Neural crest cell (in vitro differentiated cells): ENCODE results near the gene ZNF808. TPM values are rescaled to one million over a fixed set of nuclear protein-coding genes. Genes with fewer than 3 reads are reported as not detected.
A peak's percentile ranks its signal among the peaks of the same experiment; 100 is the strongest.
"Not testable (repeated sequence)": the region's sequence is repeated elsewhere in the genome, so short reads cannot be mapped to it uniquely, and the experiment has no call there.

Source experiments
- DNase-seq: peaks from one replicate; pipeline ENCODE4 v3.0.0; 2021; ENCODE audit warnings: low read depth, mixed read lengths, low spot score
- H3K27ac Mint-ChIP-seq: one replicate; pipeline ENCODE4 v1.8.0; 2021; ENCODE audit warnings: mild to moderate bottlenecking, mixed read lengths; ENCODE audit not compliant: unreplicated experiment
- H3K27me3 Mint-ChIP-seq: 2 replicates; pipeline ENCODE4 v1.8.0; 2021; ENCODE audit warnings: low read depth, mild to moderate bottlenecking, mixed read lengths
- H3K36me3 Mint-ChIP-seq: 2 replicates; pipeline ENCODE4 v1.8.0; 2021; ENCODE audit warnings: low read depth, mild to moderate bottlenecking, mixed read lengths
- H3K4me1 Mint-ChIP-seq: 2 replicates; pipeline ENCODE4 v1.8.0; 2021; ENCODE audit warnings: mixed read lengths
- H3K4me3 Mint-ChIP-seq: one replicate; pipeline ENCODE4 v1.8.0; 2021; ENCODE audit warnings: mild to moderate bottlenecking, mixed read lengths
- H3K9me3 Mint-ChIP-seq: 2 replicates; pipeline ENCODE4 v1.8.0; 2021; ENCODE audit warnings: mixed read lengths
- CTCF ChIP-seq: fragments of 200-600 bp; sonication (generic); conservative IDR thresholded peaks from 2 replicates; pipeline ENCODE4 v1.5.0; 2021; ENCODE audit warnings: antibody characterized with exemption, mild to moderate bottlenecking
- long read RNA-seq: library from polyadenylated mRNA; unstranded; transcript quantifications from one replicate; pipeline ENCODE4 v2.0.0, GENCODE V29; 2020
- total RNA-seq: library from RNA; stranded (reverse); gene quantifications from 2 replicates; pipeline ENCODE4 v1.2.1, GENCODE V29; 2021

The ZNF808 gene
- total RNA-seq, result 23.4 and 25.9 TPM in 2 replicates
- long read RNA-seq, partial matches to known transcripts, result 0 of 6 reads
- long read RNA-seq, other reads (novel, unspliced or antisense), result 3 of 6 reads

GRCh38 chr19:52527134-52527955 is at the start of gene ZNF808:
ZNF808 (plus strand) TSS chr19:52527668; CDS start chr19:52543285, 15,617 bp downstream.
- Mint-ChIP-seq H3K36me3 (no peaks in the 10 kb centered on the region), H3K27me3 (no peaks in the 10 kb centered on the region), H3K27ac (peak within 1 kb of the TSS; percentile 97), H3K9me3 (no peaks in the 10 kb centered on the region), H3K4me1 (peaks cover 19% of the 10 kb centered on the region), H3K4me3 (peak within 1 kb of the TSS; percentile 95)
- peak; percentile 86 for DNase-seq
- TF ChIP-seq CTCF, result peak; percentile 75

DNA sequence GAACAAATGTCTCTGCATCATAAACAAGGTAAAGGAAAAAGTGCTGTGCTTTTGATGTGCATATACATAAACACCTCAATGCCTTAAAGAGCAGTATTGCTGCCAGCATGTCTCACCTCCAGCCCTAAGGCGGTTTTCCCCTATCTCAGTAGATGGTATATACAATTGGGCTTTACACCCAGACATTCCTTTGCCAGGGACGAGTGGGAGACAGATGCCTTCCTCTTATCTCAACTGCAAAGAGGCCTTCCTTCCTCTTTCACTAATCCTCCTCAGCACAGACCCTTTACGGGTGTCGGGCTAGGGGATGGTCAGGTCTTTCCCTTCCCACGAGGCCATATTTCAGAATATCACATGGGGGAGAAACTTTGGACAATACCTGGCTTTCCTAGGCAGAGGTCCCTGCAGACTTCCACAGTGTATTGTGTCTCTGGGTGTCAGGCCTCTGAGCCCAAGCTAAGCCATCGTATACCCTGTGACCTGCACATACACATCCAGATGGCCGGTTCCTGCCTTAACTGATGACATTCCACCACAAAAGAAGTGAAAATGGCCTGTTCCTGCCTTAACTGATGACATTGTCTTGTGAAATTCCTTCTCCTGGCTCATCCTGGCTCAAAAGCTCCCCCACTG is 43.2 kb upstream of the ZNF808 start:
- H3K4me3 Mint-ChIP-seq, H3K4me1 Mint-ChIP-seq, DNase-seq, H3K9me3 Mint-ChIP-seq, H3K27ac Mint-ChIP-seq: not testable (repeated sequence)
- Mint-ChIP-seq H3K27me3 (peaks cover 14% of the 10 kb centered on the region), H3K36me3 (peaks cover 11% of the 10 kb centered on the region)

DNA sequence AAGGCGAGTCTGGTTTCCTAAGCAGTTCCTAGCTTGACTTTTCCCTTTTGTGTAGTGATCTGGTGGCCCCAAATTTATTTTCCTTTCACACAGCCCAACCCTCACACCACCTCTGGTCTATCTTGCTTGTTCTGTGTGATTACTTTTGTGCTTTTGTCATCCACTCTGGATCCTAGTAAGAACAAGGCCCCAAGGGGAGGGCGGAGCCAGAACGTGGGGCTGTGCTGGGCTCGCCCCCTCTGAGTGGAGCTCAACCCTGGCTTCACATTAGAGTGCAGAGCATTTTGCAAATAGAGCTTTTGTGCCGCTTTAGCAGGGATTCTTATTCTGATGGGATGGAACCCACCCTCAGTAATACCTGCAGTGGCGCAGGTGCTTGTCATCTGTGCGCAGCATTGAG is 42.4 kb upstream of the ZNF808 start:
- not testable (repeated sequence) for H3K4me1 Mint-ChIP-seq, H3K27ac Mint-ChIP-seq, H3K9me3 Mint-ChIP-seq, H3K4me3 Mint-ChIP-seq, H3K36me3 Mint-ChIP-seq, DNase-seq
- H3K27me3 Mint-ChIP-seq, result peaks cover 14% of the 10 kb centered on the region

DNA sequence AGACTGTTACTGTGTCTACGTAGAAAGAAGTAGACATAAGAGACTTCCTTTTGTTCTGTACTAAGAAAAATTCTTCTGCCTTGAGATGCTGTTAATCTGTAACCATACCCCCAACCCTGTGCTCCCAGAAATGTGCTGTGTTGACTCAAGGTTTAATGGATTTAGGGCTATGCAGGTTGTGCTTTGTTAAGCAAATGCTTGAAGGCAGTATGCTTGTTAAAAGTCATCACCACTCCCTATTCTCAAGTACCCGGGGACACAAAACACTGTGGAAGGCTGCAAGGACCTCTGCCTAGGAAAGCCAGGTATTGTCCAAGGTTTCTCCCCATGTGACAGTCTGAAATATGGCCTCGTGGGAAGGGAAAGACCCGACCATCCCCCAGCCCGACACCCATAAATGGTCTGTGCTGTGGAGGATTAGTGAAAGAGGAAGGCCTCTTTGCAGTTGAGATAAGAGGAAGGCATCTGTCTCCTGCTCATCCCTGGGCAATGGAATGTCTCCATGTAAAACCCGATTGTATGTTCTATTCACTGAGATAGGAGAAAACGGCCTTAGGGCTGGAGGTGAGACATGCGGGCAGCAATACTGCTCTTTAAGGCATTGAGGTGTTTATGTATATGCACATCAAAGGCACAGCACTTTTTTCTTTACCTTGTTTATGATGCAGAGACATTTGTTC is 41.8 kb upstream of the ZNF808 start:
- H3K27ac Mint-ChIP-seq, H3K36me3 Mint-ChIP-seq, H3K9me3 Mint-ChIP-seq, H3K4me1 Mint-ChIP-seq, H3K4me3 Mint-ChIP-seq, DNase-seq: not testable (repeated sequence)
- peaks cover 17% of the 10 kb centered on the region for H3K27me3 Mint-ChIP-seq

DNA sequence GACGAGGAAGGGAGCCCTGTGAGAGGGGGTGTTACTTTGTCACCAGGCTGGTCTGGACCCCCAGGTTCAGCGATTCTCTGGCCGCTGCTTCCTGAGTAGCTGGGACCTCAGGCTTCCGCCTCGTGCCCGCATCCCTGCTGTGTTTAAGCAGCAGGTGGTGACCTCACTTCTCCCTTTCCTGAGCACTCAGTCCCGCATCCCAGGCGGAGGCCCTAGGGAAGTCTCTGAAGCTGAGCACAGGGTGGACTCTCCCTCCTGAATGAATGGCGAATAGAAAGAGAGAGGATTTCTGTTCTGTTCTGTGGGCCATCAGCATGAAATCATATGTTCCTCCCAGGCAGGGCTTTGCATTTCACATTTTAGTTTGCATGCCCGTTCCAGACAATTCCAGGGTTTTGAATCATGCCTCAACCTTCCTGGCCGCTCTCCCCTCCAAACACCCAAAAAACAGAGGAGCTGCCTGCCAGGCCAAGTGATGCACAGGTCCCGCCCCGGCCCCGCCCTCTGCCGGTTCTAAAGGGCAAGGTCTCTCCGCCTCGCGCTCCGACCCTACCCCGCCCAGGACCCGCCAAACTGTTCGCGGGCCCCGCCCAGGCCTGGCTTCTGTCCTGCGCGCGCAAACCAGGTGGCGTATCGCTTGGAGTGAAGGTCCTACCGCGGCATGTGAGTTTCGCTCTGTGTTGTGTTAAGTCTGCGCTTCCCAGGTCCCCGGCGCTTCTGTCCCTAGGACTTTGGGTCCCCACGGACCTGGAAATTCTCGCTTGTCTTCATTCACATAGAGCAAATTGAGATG is 35.1 kb upstream of the ZNF808 start:
- no peak for TF ChIP-seq CTCF
- Mint-ChIP-seq H3K27me3 (peaks cover 37% of the 10 kb centered on the region), H3K9me3 (peaks cover 3% of the 10 kb centered on the region), H3K4me3 (peak overlapping the region; percentile 83), H3K36me3 (peaks cover 6% of the 10 kb centered on the region), H3K4me1 (peaks cover 4% of the 10 kb centered on the region), H3K27ac (no peak overlapping the region)
- DNase-seq, result peak; percentile 47

DNA sequence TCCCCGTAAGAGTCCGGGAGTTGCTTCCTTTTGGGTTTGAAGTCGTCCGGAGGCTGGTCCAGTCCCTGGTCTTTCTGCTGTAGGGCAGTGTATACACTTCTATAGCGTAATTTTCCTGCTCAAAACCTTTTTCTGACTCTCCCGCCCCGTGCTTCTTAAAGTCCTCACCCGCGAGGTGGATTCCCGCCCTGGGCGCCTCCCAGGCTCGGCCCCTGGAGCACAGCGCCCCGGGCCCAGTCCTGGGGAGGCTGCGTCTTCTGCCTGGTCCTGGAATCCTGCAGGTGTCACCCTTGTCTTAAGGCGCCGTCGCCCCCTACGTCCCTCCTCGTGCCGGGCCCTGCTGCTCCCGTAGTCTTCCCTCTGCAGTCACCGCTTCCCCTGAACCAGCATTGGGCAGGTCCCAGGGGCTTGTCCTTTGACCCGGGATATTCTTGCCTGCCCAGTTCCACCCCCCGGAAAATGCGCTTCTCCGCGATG is 34.4 kb upstream of the ZNF808 start:
- Mint-ChIP-seq H3K9me3 (peaks cover 3% of the 10 kb centered on the region), H3K36me3 (peaks cover 6% of the 10 kb centered on the region), H3K27ac (peak overlapping the region; percentile 67), H3K27me3 (peaks cover 37% of the 10 kb centered on the region), H3K4me3 (peak overlapping the region; percentile 83), H3K4me1 (peaks cover 4% of the 10 kb centered on the region)
- peak; percentile 14 for DNase-seq
- peak; percentile 42 for TF ChIP-seq CTCF
